A549 (cell line): ENCODE data around the gene TNS2. TPM values are rescaled to one million over a fixed set of nuclear protein-coding genes. Genes with fewer than 3 reads are reported as not detected.
A peak's percentile ranks its signal among the peaks of the same experiment; 100 is the strongest.

Source experiments
- BHLHE40 ChIP-seq: IDR thresholded peaks from 2 replicates; pipeline ENCODE4 v1.6.1; 2012; ENCODE audit warnings: low read depth, low read length, inconsistent platforms
- CBX8 ChIP-seq: fragments of 200-600 bp; sonication (generic); IDR thresholded peaks from 2 replicates; pipeline ENCODE4 v1.6.1; 2016
- CHD2 ChIP-seq: fragments of 150-350 bp; IDR thresholded peaks from 2 replicates; pipeline ENCODE4 v1.6.1; 2014; ENCODE audit warnings: low read length; ENCODE audit not compliant: partially characterized antibody
- CHD4 ChIP-seq: fragments of 200-600 bp; sonication (generic); IDR thresholded peaks from 2 replicates; pipeline ENCODE4 v1.6.1; 2016; ENCODE audit warnings: antibody characterized with exemption, mild to moderate bottlenecking, borderline replicate concordance
- CTCF ChIP-seq: fragments of >200 bp; sonication (Bioruptor Twin); formaldehyde crosslinking; IDR thresholded peaks from 3 replicates; pipeline ENCODE4 v1.5.1; 2016
- EHF ChIP-seq: fragments of 250-450 bp; sonication (Bioruptor Pico); IDR thresholded peaks from 2 replicates; pipeline ENCODE4 v1.5.0; 2020; ENCODE audit warnings: mild to moderate bottlenecking
- EHMT2 ChIP-seq: fragments of 200-600 bp; sonication (generic); IDR thresholded peaks from 2 replicates; pipeline ENCODE4 v1.6.1; 2016; ENCODE audit warnings: antibody characterized with exemption, low read depth, mild to moderate bottlenecking, moderate library complexity
- ELK1 ChIP-seq: fragments of 150-350 bp; IDR thresholded peaks from 2 replicates; pipeline ENCODE4 v1.6.1; 2014; ENCODE audit warnings: low read depth, mild to moderate bottlenecking, low read length
- ESRRA ChIP-seq: fragments of 150-350 bp; IDR thresholded peaks from 2 replicates; pipeline ENCODE4 v1.6.1; 2014; ENCODE audit warnings: mild to moderate bottlenecking, low read length, borderline replicate concordance
- FOSB ChIP-seq: fragments of 250-450 bp; sonication (Bioruptor Pico); IDR thresholded peaks from 2 replicates; pipeline ENCODE4 v1.5.0; 2020; ENCODE audit warnings: mild to moderate bottlenecking, moderate library complexity
- FOSL2 ChIP-seq, 2 experiments: fragments of 450-650 bp in 1 of 2; fragments of >200 bp in 1 of 2; sonication (Bioruptor Twin) in 1 of 2; formaldehyde crosslinking; IDR thresholded peaks; 2 replicates each; pipeline versions ENCODE4 v1.5.0 to v1.6.1; 2016 to 2020; ENCODE audit warnings: mild to moderate bottlenecking in 1 of 2, moderate library complexity in 1 of 2
- HES2 ChIP-seq: fragments of >200 bp; sonication (Bioruptor Twin); formaldehyde crosslinking; IDR thresholded peaks from 2 replicates; pipeline ENCODE4 v1.6.1; 2016
- KDM5A ChIP-seq: fragments of 200-600 bp; sonication (generic); IDR thresholded peaks from 2 replicates; pipeline ENCODE4 v1.6.1; 2016; ENCODE audit warnings: antibody characterized with exemption, mild to moderate bottlenecking
- NFE2L2 ChIP-seq: fragments of 150-350 bp; conservative IDR thresholded peaks from 2 replicates; pipeline ENCODE4 v1.6.1; 2014; ENCODE audit warnings: low read length
- POLR2AphosphoS2 ChIP-seq: conservative IDR thresholded peaks from 2 replicates; pipeline ENCODE4 v1.6.1; 2012; ENCODE audit warnings: low read length, improper control_type of control experiment, inconsistent platforms
- SREBF2 ChIP-seq: fragments of 450-650 bp; IDR thresholded peaks from 2 replicates; pipeline ENCODE4 v1.6.1; 2014; ENCODE audit warnings: mild to moderate bottlenecking, moderate library complexity
- TFCP2L1 ChIP-seq: fragments of 250-450 bp; sonication (Bioruptor Pico); IDR thresholded peaks from 2 replicates; pipeline ENCODE4 v1.5.0; 2021; ENCODE audit warnings: mild to moderate bottlenecking
- ZC3H11A ChIP-seq: fragments of 450-650 bp; IDR thresholded peaks from 2 replicates; pipeline ENCODE4 v1.6.1; 2014; ENCODE audit warnings: antibody characterized with exemption, mild to moderate bottlenecking
- ZSCAN20 ChIP-seq: fragments of 250-450 bp; sonication (Bioruptor Pico); IDR thresholded peaks from 2 replicates; pipeline ENCODE4 v1.8.0; 2022; ENCODE audit warnings: mild to moderate bottlenecking, moderate library complexity
- polyA plus RNA-seq, 4 experiments: library from polyadenylated mRNA; depleted of rRNA in 3 of 4; stranded (reverse); fragments of >200 nt; fragmentation: RNase III in 1 of 4; extraction: RNeasy Plus Mini Kit Qiagen cat#74134 plus additional on column Dnase treatment in 1 of 4; gene quantifications; 2 replicates in 3 of 4; 3 replicates in 1 of 4; pipeline ENCODE4 v1.2.3, GENCODE V29; 2011 to 2017
- TF ChIP-seq, protein P1 (sequence below): IDR thresholded peaks from 2 replicates; pipeline ENCODE4 v1.6.1; 2012
- TF ChIP-seq, protein P2 (sequence below): fragments of 250-450 bp; sonication (Bioruptor Pico); IDR thresholded peaks from 2 replicates; pipeline ENCODE4 v1.5.0; 2020; ENCODE audit warnings: low read depth, mild to moderate bottlenecking, moderate library complexity
- TF ChIP-seq, protein P3 (sequence below): fragments of 250-450 bp; sonication (Bioruptor Pico); IDR thresholded peaks from 2 replicates; pipeline ENCODE4 v1.5.0; 2021; ENCODE audit warnings: mild to moderate bottlenecking, moderate library complexity, borderline replicate concordance

Gene TNS2
- polyA plus RNA-seq, 2 of the 4 experiments (the other 2 are of a cell fraction): 11.5 to 15.3 TPM

DNA sequence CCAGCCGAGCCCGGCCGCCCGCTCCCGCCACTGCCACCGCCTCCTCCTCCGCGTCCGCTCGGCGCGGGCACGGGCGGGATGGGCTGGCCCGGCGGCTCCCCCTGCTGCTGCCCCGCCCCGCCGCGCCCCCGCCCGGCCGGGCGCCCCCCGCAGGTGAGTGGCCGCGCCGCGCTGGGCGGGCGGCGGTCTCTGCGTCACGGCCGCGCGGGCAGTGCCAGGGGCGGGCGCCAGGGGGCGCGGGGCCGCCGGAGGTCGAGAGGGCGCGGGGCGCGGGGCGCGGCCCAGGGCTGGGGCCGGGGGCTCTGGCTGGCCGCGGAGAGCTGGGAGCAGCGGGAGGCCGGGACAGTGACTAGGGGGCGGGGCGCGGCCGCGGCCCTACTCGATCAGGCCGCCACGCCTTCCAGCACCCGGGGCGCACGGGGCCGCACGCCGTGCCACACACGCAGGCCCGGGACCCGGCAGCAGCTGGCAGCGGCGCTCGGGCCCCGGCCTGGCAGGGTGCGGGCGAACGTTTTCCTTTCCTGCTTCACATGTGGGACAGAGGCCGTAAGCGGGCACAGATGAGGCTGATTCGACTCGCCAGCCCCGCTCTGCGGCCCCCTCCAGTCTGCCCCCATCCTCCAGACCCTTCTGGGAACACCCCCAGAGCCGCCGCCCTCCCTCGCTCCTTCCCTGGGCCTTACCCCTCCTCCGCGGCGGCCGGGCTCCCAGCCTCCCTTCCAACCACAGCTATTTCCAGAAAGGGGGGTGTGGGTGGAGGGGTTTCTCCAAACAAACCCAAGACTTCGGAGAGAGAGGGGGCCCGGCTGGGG lies 2.4 kb upstream of the TNS2 start (continued):
- TF ChIP-seq CTCF: peak; percentile 71
- TF ChIP-seq KDM5A: no peak
- TF ChIP-seq ELK1: no peak
- no peak for TF ChIP-seq ZC3H11A
- TF ChIP-seq TFCP2L1: no peak
- no peak for TF ChIP-seq FOSB
- TF ChIP-seq ESRRA: no peak
- TF ChIP-seq ZSCAN20: no peak
- TF ChIP-seq, protein P1, sequence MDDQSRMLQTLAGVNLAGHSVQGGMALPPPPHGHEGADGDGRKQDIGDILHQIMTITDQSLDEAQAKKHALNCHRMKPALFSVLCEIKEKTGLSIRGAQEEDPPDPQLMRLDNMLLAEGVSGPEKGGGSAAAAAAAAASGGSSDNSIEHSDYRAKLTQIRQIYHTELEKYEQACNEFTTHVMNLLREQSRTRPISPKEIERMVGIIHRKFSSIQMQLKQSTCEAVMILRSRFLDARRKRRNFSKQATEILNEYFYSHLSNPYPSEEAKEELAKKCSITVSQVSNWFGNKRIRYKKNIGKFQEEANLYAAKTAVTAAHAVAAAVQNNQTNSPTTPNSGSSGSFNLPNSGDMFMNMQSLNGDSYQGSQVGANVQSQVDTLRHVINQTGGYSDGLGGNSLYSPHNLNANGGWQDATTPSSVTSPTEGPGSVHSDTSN: no peak
- no peak for TF ChIP-seq EHMT2
- no peak for TF ChIP-seq POLR2AphosphoS2
- no peak for TF ChIP-seq CHD4
- TF ChIP-seq, protein P2, sequence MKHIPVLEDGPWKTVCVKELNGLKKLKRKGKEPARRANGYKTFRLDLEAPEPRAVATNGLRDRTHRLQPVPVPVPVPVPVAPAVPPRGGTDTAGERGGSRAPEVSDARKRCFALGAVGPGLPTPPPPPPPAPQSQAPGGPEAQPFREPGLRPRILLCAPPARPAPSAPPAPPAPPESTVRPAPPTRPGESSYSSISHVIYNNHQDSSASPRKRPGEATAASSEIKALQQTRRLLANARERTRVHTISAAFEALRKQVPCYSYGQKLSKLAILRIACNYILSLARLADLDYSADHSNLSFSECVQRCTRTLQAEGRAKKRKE: no peak
- no peak for TF ChIP-seq SREBF2
- no peak for TF ChIP-seq EHF (CRISPR knock-in tag)
- no peak for TF ChIP-seq BHLHE40
- no peak for TF ChIP-seq CBX8
- no peak for TF ChIP-seq CHD2
- TF ChIP-seq FOSL2 (IDR thresholded peaks at IDR 0.05): no peak
- TF ChIP-seq FOSL2 (CRISPR knock-in tag; IDR thresholded peaks at IDR 0.05): no peak
- no peak for TF ChIP-seq NFE2L2
- TF ChIP-seq, protein P3, sequence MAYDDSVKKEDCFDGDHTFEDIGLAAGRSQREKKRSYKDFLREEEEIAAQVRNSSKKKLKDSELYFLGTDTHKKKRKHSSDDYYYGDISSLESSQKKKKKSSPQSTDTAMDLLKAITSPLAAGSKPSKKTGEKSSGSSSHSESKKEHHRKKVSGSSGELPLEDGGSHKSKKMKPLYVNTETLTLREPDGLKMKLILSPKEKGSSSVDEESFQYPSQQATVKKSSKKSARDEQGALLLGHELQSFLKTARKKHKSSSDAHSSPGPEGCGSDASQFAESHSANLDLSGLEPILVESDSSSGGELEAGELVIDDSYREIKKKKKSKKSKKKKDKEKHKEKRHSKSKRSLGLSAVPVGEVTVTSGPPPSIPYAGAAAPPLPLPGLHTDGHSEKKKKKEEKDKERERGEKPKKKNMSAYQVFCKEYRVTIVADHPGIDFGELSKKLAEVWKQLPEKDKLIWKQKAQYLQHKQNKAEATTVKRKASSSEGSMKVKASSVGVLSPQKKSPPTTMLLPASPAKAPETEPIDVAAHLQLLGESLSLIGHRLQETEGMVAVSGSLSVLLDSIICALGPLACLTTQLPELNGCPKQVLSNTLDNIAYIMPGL: no peak
- TF ChIP-seq HES2: no peak
- TF ChIP-seq, all 56 proteins: peak for 8
